ENCODE measurements around the gene UNC13A. TPM values are rescaled to one million over a fixed set of nuclear protein-coding genes. Genes with fewer than 3 reads are reported as not detected.
"Not testable (repeated sequence)": the region's sequence is repeated elsewhere in the genome, so short reads cannot be mapped to it uniquely, and the experiment has no call there.

UNC13A gene
- total RNA-seq, 4 donors from 2014 or later, result 0.06 to 0.22 TPM; not detected in 2

- H3K36me3 ChIP-seq, result peaks cover 0 to 27% (median 4%) of the 10 kb centered on the region in 3 donors
- peaks cover 13 to 61% (median 18%) of the 10 kb centered on the region in 3 donors for H3K4me1 ChIP-seq
- H3K4me3 ChIP-seq, result peak overlapping the region; percentile 76 to 99 (median 92)
- TF ChIP-seq CTCF (IDR thresholded peaks at IDR 0.05) (no peak), POLR2A (IDR thresholded peaks at IDR 0.05) (no peak)
- H3K27ac ChIP-seq, result peak overlapping the region; percentile 59 to 96 (median 88)
- WGBS, 2 donors, result 13 to 31% methylated on average over 11 to 12 of the region's 19 CpGs
- H3K27me3 ChIP-seq, result no peaks in the 10 kb centered on the region
- intact Hi-C loops (cut with DNase I), result no loop called here
- DNase-seq, result no peak
- no peaks in the 10 kb centered on the region for H3K9me3 ChIP-seq
Measured at GRCh38 chr19:17554968-17555479, 133.1 kb downstream of the UNC13A start.

GRCh38 chr19:17553256-17553655 is 134.9 kb downstream of the UNC13A start:
- WGBS, 2 donors, result 17 to 26% methylated on average over 7 of the region's 7 CpGs

GRCh38 chr19:17552735-17553134 is 135.4 kb downstream of the UNC13A start:
- H3K27ac ChIP-seq, result peak overlapping the region in 1 of 4 donors; percentile 64
- 87 to 94% methylated on average over 4 of the region's 4 CpGs for WGBS, 2 donors

More at GRCh38 chr19:17553256-17553655, 134.9 kb downstream of the UNC13A start:
- no peak overlapping the region for H3K4me3 ChIP-seq
- peaks cover 0 to 10% (median 0%) of the 10 kb centered on the region in 3 donors for H3K36me3 ChIP-seq
- intact Hi-C loops (cut with DNase I), result no loop called here
- H3K27ac ChIP-seq, result peak overlapping the region in 3 of 4 donors; percentile 47 to 64 (median 50)
- H3K4me1 ChIP-seq, result peaks cover 13 to 50% (median 18%) of the 10 kb centered on the region in 3 donors
- DNase-seq, result no peak
- H3K9me3 ChIP-seq, result no peaks in the 10 kb centered on the region
- no peak for TF ChIP-seq CTCF (IDR thresholded peaks at IDR 0.05)
- TF ChIP-seq POLR2A (IDR thresholded peaks at IDR 0.05), result no peak
- no peaks in the 10 kb centered on the region for H3K27me3 ChIP-seq

More at GRCh38 chr19:17552735-17553134, 135.4 kb downstream of the UNC13A start:
- intact Hi-C loops (cut with DNase I); H3K27me3 ChIP-seq; H3K4me3 ChIP-seq; DNase-seq; H3K36me3 ChIP-seq; H3K9me3 ChIP-seq: not testable (repeated sequence)
- H3K4me1 ChIP-seq, result peaks cover 13 to 48% (median 18%) of the 10 kb centered on the region in 3 donors

Other genes with a start within 250 kb of the UNC13A start
- gene TMEM221, start 239.7 kb downstream of the UNC13A start, total RNA-seq, result under 1 TPM in 2 of 4 donors, not detected in 2; 0.19 to 0.26 TPM
- gene NXNL1, start 227.4 kb downstream of the UNC13A start, total RNA-seq, result not detected
- 10 to 100 TPM in 1 of 4 donors, 1 to 10 TPM in 3; 4.1 to 19.5 (median 8.7) TPM for gene SLC27A1, start 217.8 kb downstream of the UNC13A start, total RNA-seq
- gene PGLS, start 176.7 kb downstream of the UNC13A start, total RNA-seq, result 100 to 1,000 TPM in 1 of 4 donors, 10 to 100 TPM in 3; 84.5 to 104 (median 92.5) TPM
- gene COLGALT1, start 132.7 kb downstream of the UNC13A start, total RNA-seq, result 10 to 100 TPM; 23.1 to 51.9 (median 35.6) TPM
- gene MAP1S, start 31.1 kb upstream of the UNC13A start, total RNA-seq, result 10 to 100 TPM in 3 of 4 donors, 1 to 10 TPM in 1; 4.8 to 16.3 (median 11.4) TPM
- 1 to 10 TPM in 3 of 4 donors, under 1 TPM in 1; 0.76 to 3.5 (median 2.6) TPM for gene FCHO1, start 63.1 kb upstream of the UNC13A start, total RNA-seq
- 10 to 100 TPM; 11.6 to 23.5 (median 21.2) TPM for gene B3GNT3, start 106.8 kb upstream of the UNC13A start, total RNA-seq
- gene INSL3, start 133.2 kb upstream of the UNC13A start, total RNA-seq, result not detected
- 1 to 10 TPM in 3 of 4 donors, under 1 TPM in 1; 0.87 to 6.5 (median 4.6) TPM for gene JAK3, start 159.6 kb upstream of the UNC13A start, total RNA-seq
- gene RPL18A, start 171.6 kb upstream of the UNC13A start, total RNA-seq, result 1,000 to 10,000 TPM; 1,080 to 2,192 (median 1,622) TPM
- under 1 TPM in 2 of 4 donors, not detected in 2; 0.18 to 0.19 TPM for gene SLC5A5, start 183.6 kb upstream of the UNC13A start, total RNA-seq
- gene CCDC124, start 244.7 kb upstream of the UNC13A start, total RNA-seq, result 10 to 100 TPM; 50.2 to 80.6 (median 54.5) TPM